GM19035 (cell line): ENCODE measurements around the gene GJC3.
"Not testable (repeated sequence)": the region's sequence is repeated elsewhere in the genome, so short reads cannot be mapped to it uniquely, and the experiment has no call there.

Experiments
- ATAC-seq: cut with Tn5 transposase; IDR thresholded peaks from one replicate; pipeline ENCODE4 v1.9.1; 2021; ENCODE audit not compliant: unreplicated experiment

GJC3 gene

GRCh38 chr7:99928994-99929729 lies at the start of gene GJC3:
GJC3 (minus strand) TSS chr7:99929620; CDS start chr7:99929620, 0 bp downstream.
- ATAC-seq = no peak

GRCh38 chr7:99976626-99977025 lies 47.2 kb upstream of the GJC3 start:
- ATAC-seq = no peak

GRCh38 chr7:99975782-99976521 lies 46.5 kb upstream of the GJC3 start, which contains the start of gene AZGP1:
AZGP1 (minus strand) TSS chr7:99976031; CDS start chr7:99976020, 11 bp downstream.
- no peak for ATAC-seq

- no peak for ATAC-seq
Observed at GRCh38 chr7:99974681-99975080, 45.3 kb upstream of the GJC3 start.

GRCh38 chr7:99973817-99974216 lies 44.4 kb upstream of the GJC3 start:
- ATAC-seq = not testable (repeated sequence)

- ATAC-seq = no peak
Observed at GRCh38 chr7:99971242-99971641, 41.8 kb upstream of the GJC3 start.

GRCh38 chr7:99969813-99970212 lies 40.4 kb upstream of the GJC3 start:
- ATAC-seq = not testable (repeated sequence)

- ATAC-seq = no peak
Observed at GRCh38 chr7:99969298-99969697, 39.9 kb upstream of the GJC3 start.

GRCh38 chr7:99958564-99959227 lies 29.3 kb upstream of the GJC3 start:
- no peak for ATAC-seq

GRCh38 chr7:99955247-99955646 lies 25.8 kb upstream of the GJC3 start:
- ATAC-seq = no peak

- ATAC-seq = not testable (repeated sequence)
Observed at GRCh38 chr7:99954643-99955042, 25.2 kb upstream of the GJC3 start.

- no peak for ATAC-seq
Observed at GRCh38 chr7:99953649-99954048, 24.2 kb upstream of the GJC3 start.

GRCh38 chr7:99952649-99953048 lies 23.2 kb upstream of the GJC3 start:
- ATAC-seq = not testable (repeated sequence)

- ATAC-seq = not testable (repeated sequence)
Observed at GRCh38 chr7:99950819-99951218, 21.4 kb upstream of the GJC3 start.

GRCh38 chr7:99949645-99950228 lies 20.3 kb upstream of the GJC3 start:
- ATAC-seq = no peak

- no peak for ATAC-seq
Observed at GRCh38 chr7:99947608-99948007, 18.2 kb upstream of the GJC3 start.

GRCh38 chr7:99944497-99945070 lies 15.2 kb upstream of the GJC3 start:
- no peak for ATAC-seq

- no peak for ATAC-seq
Observed at GRCh38 chr7:99943641-99944496, 14.4 kb upstream of the GJC3 start.

GRCh38 chr7:99938296-99938695 lies 8.9 kb upstream of the GJC3 start:
- ATAC-seq = no peak

GRCh38 chr7:99935009-99935408 lies 5.6 kb upstream of the GJC3 start:
- ATAC-seq = not testable (repeated sequence)
